Measurements from ENCODE around the gene MCM7.
A peak's percentile ranks its signal among the peaks of the same experiment; 100 is the strongest.

The MCM7 gene

GRCh38 chr7:100063376-100063775 is 37.8 kb downstream of the MCM7 start:
- DNase-seq (ENCODE audit: extremely low read depth, low read depth): no peak
- H3K4me3 ChIP-seq (replicated peaks; ENCODE audit: low read depth, low read length): no peak overlapping the region
- no peak for TF ChIP-seq CTCF (IDR thresholded peaks at IDR 0.05; ENCODE audit: low read depth, low read length, missing control alignments)

DNA sequence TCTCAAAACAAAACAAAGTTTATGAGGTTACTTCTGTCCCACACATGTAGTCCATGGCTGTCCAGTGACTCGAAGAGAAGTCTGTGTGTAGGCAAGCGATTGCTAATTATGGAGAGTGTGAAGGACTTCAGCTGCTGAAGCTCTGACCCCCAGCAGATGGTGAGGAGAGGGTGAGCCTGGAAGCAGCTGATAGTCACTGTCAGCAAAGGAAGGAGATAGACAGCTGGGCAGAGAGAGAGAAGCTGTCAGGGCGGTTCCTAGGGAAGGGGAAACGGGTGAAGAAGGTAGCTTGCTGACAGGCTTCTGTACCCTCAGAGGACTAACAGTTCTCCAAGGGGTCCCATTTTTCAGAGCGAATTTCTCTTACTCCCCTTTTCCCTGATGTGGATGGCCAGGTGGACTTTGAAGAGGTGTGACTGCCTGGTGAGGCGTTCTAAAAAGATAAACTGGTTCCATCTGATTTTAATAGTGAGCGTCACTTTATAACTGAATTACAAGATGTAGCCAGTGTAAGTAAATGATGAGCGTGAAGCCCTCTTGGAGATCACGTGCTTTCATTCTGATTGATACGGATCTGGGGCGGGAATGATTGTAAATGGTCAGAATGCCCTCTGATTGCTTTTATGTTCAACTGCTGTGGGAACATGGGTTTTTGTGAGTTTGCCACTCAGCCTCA is 39.5 kb downstream of the MCM7 start:
- no peak for DNase-seq (ENCODE audit: extremely low read depth, low read depth)
- TF ChIP-seq CTCF (IDR thresholded peaks at IDR 0.05; ENCODE audit: low read depth, low read length, missing control alignments): no peak
- H3K4me3 ChIP-seq (replicated peaks; ENCODE audit: low read depth, low read length): no peak overlapping the region

GRCh38 chr7:100059251-100059739 is 41.9 kb downstream of the MCM7 start:
- H3K4me3 ChIP-seq (replicated peaks; ENCODE audit: low read depth, low read length): no peak overlapping the region
- no peak for DNase-seq (ENCODE audit: extremely low read depth, low read depth)
- TF ChIP-seq CTCF (IDR thresholded peaks at IDR 0.05; ENCODE audit: low read depth, low read length, missing control alignments): no peak

- no peak overlapping the region for H3K4me3 ChIP-seq (replicated peaks; ENCODE audit: low read depth, low read length)
- no peak for DNase-seq (ENCODE audit: extremely low read depth, low read depth)
- TF ChIP-seq CTCF (IDR thresholded peaks at IDR 0.05; ENCODE audit: low read depth, low read length, missing control alignments): no peak
Observed at GRCh38 chr7:100057006-100057405, 44.2 kb downstream of the MCM7 start.

DNA sequence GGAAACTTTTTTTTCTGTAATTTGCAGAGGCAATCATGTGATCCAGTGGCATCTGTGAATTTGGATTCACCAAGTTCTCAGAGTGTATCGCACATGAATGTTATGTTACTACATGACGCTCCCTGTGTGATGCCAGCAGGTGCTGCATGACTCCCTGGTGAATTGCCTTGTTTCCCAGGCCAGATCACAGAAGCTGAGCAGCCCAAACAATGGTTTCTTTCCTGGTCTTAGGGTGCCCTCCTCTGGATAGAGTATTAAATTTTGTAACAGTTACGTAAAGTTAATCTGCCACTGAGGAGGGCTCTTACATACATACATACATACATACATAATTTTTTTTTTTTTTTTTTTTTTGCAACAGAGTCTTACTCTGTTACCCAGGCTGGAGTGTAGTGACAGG is 48.0 kb downstream of the MCM7 start:
- H3K4me3 ChIP-seq (replicated peaks; ENCODE audit: low read depth, low read length): no peak overlapping the region
- TF ChIP-seq CTCF (IDR thresholded peaks at IDR 0.05; ENCODE audit: low read depth, low read length, missing control alignments): peak; percentile 14
- peak; percentile 39 for DNase-seq (ENCODE audit: extremely low read depth, low read depth)

DNA sequence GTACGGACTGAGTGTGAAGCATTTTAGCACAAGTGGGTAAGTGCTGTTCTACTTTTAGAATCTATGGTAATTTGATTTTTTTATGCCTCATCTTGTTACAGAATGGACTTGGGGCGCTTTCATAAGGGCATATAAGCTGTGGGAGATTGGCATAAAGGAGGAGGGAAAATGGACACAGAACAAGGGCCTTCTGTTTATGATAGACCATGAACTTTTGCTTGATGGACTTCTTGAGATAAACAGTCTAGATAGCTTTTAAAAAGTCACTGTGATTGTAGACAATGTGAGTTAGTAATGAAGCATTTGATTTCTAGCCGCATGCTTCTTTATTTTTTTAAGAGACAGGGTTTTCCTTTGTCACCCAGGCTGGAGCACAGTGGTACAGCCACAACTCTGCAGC is 49.6 kb downstream of the MCM7 start:
- no peak for TF ChIP-seq CTCF (IDR thresholded peaks at IDR 0.05; ENCODE audit: low read depth, low read length, missing control alignments)
- no peak for DNase-seq (ENCODE audit: extremely low read depth, low read depth)
- H3K4me3 ChIP-seq (replicated peaks; ENCODE audit: low read depth, low read length): no peak overlapping the region

All from HFF-Myc (cell line).